ENCODE measurements around the gene NUDT21.
A peak's percentile ranks its signal among the peaks of the same experiment; 100 is the strongest.

The NUDT21 gene

DNA sequence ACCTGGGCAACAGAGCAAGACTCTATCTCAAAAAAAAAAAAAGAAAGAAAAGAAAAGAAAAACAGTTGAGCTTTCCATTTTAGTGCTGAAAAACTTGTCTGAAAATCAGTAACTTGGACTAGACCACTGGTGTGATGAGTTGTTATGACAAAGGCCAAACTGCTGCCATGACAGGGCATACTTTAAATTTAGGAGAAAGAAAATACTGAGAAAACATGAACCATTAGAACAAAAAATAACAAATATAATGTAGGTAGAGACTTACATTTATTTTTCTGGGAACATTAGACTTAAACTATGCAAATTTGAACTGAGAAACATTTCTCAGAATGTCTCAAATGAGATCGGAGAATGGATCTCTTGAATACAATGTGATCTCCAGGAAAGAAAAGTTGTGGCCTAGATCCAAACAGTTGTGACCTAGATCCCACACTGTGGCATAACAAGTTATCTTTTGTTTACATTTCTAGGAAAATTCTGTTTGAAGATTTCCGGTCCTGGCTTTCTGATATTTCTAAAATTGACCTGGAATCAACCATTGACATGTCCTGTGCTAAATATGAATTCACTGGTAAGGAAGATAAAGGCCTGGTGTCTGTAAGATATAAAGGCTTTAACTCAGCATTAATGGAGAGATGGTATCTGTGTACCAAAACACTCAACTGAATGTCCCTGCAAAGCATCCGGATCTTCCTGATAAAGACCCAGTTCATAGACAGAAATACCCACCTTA lies 11.1 kb upstream of the NUDT21 start:
- Histone ChIP-seq H2BK12ac (ENCODE audit: low read length) (no peak overlapping the region), H2BK5ac (ENCODE audit: low read length) (no peak overlapping the region), H3K18ac (ENCODE audit: low read length) (no peak overlapping the region), H2AK5ac (ENCODE audit: low read depth, low read length) (no peak overlapping the region), H3K27ac (replicated peaks; ENCODE audit: low read length) (no peak overlapping the region), H3K4me2 (ENCODE audit: insufficient read depth, low read length, poor library complexity, severe bottlenecking) (no peak overlapping the region), H3K9ac (ENCODE audit: low read depth, low read length, poor library complexity) (no peak overlapping the region), H3K79me1 (ENCODE audit: low read depth, low read length) (no peaks in the 10 kb centered on the region), H3K23ac (ENCODE audit: low read depth, low read length, poor library complexity) (no peak overlapping the region), H2BK15ac (ENCODE audit: low read length) (no peak overlapping the region), H3K14ac (ENCODE audit: low read length) (no peak overlapping the region), H2BK120ac (ENCODE audit: low read depth, low read length) (no peak overlapping the region), H3K4me1 (ENCODE audit: control insufficient read depth in 2 of 2, insufficient read depth in 1 of 2, low read depth in 1 of 2, low read length in 2 of 2) (peaks cover 0 to 2% of the 10 kb centered on the region in 2 donors), H3K27me3 (ENCODE audit: control insufficient read depth in 3 of 3, insufficient read depth in 3 of 3, low read depth in 1 of 3, low read length in 3 of 3) (no peaks in the 10 kb centered on the region), H3K4me3 (ENCODE audit: low read length in 2 of 2) (no peak overlapping the region), H3K9me3 (replicated peaks in 1 of 2; ENCODE audit: control insufficient read depth in 2 of 2, insufficient read depth in 1 of 2, low read depth in 1 of 2, low read length in 2 of 2) (no peaks in the 10 kb centered on the region), H3K36me3 (replicated peaks in 1 of 2; ENCODE audit: control insufficient read depth in 2 of 2, insufficient read depth in 2 of 2, low read length in 2 of 2) (peaks cover 19 to 92% of the 10 kb centered on the region in 2 donors), H2AFZ (ENCODE audit: low read length) (no peak overlapping the region), H4K8ac (ENCODE audit: low read depth, low read length) (no peak overlapping the region), H3K4ac (ENCODE audit: low read length) (no peak overlapping the region), H4K91ac (ENCODE audit: low read depth, low read length, poor library complexity) (no peak overlapping the region)
- WGBS, 2 donors (ENCODE audit: extremely low coverage in 2 of 2, insufficient read length in 2 of 2, insufficient replicate concordance in 1 of 2): no CpG with 5 or more reads among the region's 3 CpGs
- DNase-seq (ENCODE audit: low spot score): no peak

DNA sequence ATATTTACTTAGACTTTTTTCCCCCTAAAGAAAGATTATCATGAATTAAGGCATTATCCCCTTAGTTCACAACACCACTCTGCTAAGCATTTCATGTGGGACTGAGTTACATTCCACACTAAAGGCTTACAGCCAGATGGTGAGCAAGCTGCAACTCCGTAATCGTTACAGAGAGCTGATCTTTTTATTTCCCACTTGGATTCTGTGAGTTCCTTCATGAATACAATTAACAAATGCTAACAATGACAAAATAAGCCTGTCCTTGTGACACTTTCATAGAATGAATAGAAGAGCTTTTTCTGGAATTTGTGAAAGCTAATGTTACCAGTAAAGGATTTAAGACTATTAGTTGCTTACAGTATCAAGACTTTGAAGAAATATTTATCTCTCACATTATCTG lies 9.0 kb upstream of the NUDT21 start:
- Histone ChIP-seq H3K9ac (ENCODE audit: low read depth, low read length, poor library complexity) (no peak overlapping the region), H3K79me1 (ENCODE audit: low read depth, low read length) (no peaks in the 10 kb centered on the region), H3K4ac (ENCODE audit: low read length) (no peak overlapping the region), H3K4me1 (ENCODE audit: control insufficient read depth in 2 of 2, insufficient read depth in 1 of 2, low read depth in 1 of 2, low read length in 2 of 2) (peaks cover 0 to 2% of the 10 kb centered on the region in 2 donors), H3K27me3 (ENCODE audit: control insufficient read depth in 3 of 3, insufficient read depth in 3 of 3, low read depth in 1 of 3, low read length in 3 of 3) (no peaks in the 10 kb centered on the region), H3K9me3 (replicated peaks in 1 of 2; ENCODE audit: control insufficient read depth in 2 of 2, insufficient read depth in 1 of 2, low read depth in 1 of 2, low read length in 2 of 2) (no peaks in the 10 kb centered on the region), H3K23ac (ENCODE audit: low read depth, low read length, poor library complexity) (no peak overlapping the region), H3K36me3 (replicated peaks in 1 of 2; ENCODE audit: control insufficient read depth in 2 of 2, insufficient read depth in 2 of 2, low read length in 2 of 2) (peaks cover 18 to 92% of the 10 kb centered on the region in 2 donors), H2AFZ (ENCODE audit: low read length) (no peak overlapping the region), H4K91ac (ENCODE audit: low read depth, low read length, poor library complexity) (no peak overlapping the region), H3K4me2 (ENCODE audit: insufficient read depth, low read length, poor library complexity, severe bottlenecking) (no peak overlapping the region), H2BK5ac (ENCODE audit: low read length) (no peak overlapping the region), H3K27ac (replicated peaks; ENCODE audit: low read length) (no peak overlapping the region), H2AK5ac (ENCODE audit: low read depth, low read length) (no peak overlapping the region), H2BK12ac (ENCODE audit: low read length) (no peak overlapping the region), H4K8ac (ENCODE audit: low read depth, low read length) (no peak overlapping the region), H2BK15ac (ENCODE audit: low read length) (no peak overlapping the region), H3K18ac (ENCODE audit: low read length) (no peak overlapping the region), H3K14ac (ENCODE audit: low read length) (no peak overlapping the region), H3K4me3 (ENCODE audit: low read length in 2 of 2) (no peak overlapping the region), H2BK120ac (ENCODE audit: low read depth, low read length) (no peak overlapping the region)
- WGBS, 2 donors (ENCODE audit: extremely low coverage in 2 of 2, insufficient read length in 2 of 2, insufficient replicate concordance in 1 of 2): no CpG with 5 or more reads among the region's 2 CpGs
- no peak for DNase-seq (ENCODE audit: low spot score)

DNA sequence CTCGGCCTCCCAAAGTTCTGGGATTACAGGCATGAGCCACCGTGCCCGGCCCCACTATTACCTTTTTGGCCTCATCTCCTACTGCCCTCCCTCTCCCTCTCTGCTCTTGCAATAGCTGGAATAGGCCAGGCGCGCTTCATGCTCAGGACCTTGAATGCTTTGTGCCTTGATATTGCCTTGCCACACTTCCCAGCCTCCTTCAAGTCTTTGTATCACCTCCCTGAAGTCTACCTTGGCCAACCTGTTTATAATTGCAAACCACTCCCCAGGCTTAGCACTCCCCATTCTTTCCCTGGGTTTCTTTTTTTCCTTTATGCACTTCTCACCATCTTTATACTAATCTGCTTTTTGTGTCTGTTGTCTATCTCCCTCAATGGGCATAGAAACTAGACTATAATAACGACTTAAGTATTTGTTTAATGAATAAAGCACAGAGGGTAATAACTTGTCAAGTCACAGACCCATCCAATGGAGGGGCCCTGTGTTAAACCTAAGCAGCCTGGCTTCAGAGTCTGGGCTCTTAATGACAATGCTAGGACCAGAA lies 6.9 kb upstream of the NUDT21 start:
- Histone ChIP-seq H3K9me3 (replicated peaks in 1 of 2; ENCODE audit: control insufficient read depth in 2 of 2, insufficient read depth in 1 of 2, low read depth in 1 of 2, low read length in 2 of 2) (no peaks in the 10 kb centered on the region), H4K91ac (ENCODE audit: low read depth, low read length, poor library complexity) (no peak overlapping the region), H3K9ac (ENCODE audit: low read depth, low read length, poor library complexity) (no peak overlapping the region), H2BK120ac (ENCODE audit: low read depth, low read length) (no peak overlapping the region), H3K4me2 (ENCODE audit: insufficient read depth, low read length, poor library complexity, severe bottlenecking) (no peak overlapping the region), H4K8ac (ENCODE audit: low read depth, low read length) (no peak overlapping the region), H3K27me3 (ENCODE audit: control insufficient read depth in 3 of 3, insufficient read depth in 3 of 3, low read depth in 1 of 3, low read length in 3 of 3) (no peaks in the 10 kb centered on the region), H3K23ac (ENCODE audit: low read depth, low read length, poor library complexity) (no peak overlapping the region), H2AK5ac (ENCODE audit: low read depth, low read length) (no peak overlapping the region), H2BK15ac (ENCODE audit: low read length) (no peak overlapping the region), H3K27ac (replicated peaks; ENCODE audit: low read length) (no peak overlapping the region), H3K14ac (ENCODE audit: low read length) (no peak overlapping the region), H2BK12ac (ENCODE audit: low read length) (no peak overlapping the region), H3K4me3 (ENCODE audit: low read length in 2 of 2) (no peak overlapping the region), H3K4ac (ENCODE audit: low read length) (no peak overlapping the region), H2BK5ac (ENCODE audit: low read length) (no peak overlapping the region), H3K4me1 (ENCODE audit: control insufficient read depth in 2 of 2, insufficient read depth in 1 of 2, low read depth in 1 of 2, low read length in 2 of 2) (peaks cover 0 to 2% of the 10 kb centered on the region in 2 donors), H3K79me1 (ENCODE audit: low read depth, low read length) (no peaks in the 10 kb centered on the region), H3K18ac (ENCODE audit: low read length) (no peak overlapping the region), H2AFZ (ENCODE audit: low read length) (no peak overlapping the region), H3K36me3 (replicated peaks in 1 of 2; ENCODE audit: control insufficient read depth in 2 of 2, insufficient read depth in 2 of 2, low read length in 2 of 2) (peaks cover 25 to 93% of the 10 kb centered on the region in 2 donors)
- DNase-seq (ENCODE audit: low spot score): no peak
- no CpG with 5 or more reads among the region's 6 CpGs for WGBS, 2 donors (ENCODE audit: extremely low coverage in 2 of 2, insufficient read length in 2 of 2, insufficient replicate concordance in 1 of 2)

DNA sequence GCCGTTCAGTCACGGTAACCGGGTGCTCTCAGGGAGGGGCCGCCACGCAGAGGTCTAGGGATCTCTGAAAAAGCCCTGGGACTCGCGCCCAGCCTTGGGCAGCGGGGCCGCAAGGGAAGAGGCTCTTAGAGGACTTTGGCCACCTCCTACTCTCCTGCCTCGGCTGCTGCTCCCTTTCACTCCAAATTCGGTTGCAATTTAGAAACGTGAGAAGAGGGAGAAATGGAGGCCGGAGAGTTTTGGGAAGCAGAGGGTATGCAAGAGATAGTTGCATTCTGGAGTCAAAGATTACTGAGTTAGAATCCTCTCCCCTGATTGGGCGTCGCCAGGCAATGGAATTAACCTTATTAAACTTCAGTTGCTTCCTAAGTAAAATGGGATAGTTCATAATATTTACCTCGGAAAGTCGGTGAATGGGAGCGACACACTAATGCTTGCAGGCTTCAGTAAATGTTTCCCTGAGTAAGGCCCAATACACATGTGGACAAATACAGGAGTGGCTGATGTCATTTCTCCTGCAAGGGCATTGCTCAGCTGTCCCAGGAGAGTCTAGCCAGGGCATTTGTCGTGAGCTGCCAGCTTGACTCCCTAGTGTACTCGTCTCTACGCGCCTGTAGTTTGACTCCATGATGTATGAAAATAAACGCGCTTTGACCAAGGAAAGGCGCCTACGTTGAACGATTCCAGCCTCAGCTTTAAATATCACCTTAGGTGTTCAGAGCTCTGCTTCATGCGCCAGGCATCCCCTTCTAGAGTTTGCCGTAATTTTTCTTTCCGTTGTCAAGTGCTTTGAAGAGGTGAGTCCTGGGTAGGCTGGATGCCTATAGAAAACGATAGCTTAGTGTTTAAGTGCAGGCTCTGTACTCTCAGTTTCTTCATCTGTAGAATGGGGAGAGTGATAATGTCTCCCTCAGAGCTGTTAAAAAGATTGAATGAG lies 889 bp upstream of the NUDT21 start:
- H3K79me1 ChIP-seq (ENCODE audit: low read depth, low read length): peaks cover 6% of the 10 kb centered on the region
- H3K14ac ChIP-seq (ENCODE audit: low read length): no peak overlapping the region
- H4K8ac ChIP-seq (ENCODE audit: low read depth, low read length): no peak overlapping the region
- peak overlapping the region; percentile 11 for H3K18ac ChIP-seq (ENCODE audit: low read length)
- no peaks in the 10 kb centered on the region for H3K27me3 ChIP-seq (ENCODE audit: control insufficient read depth in 3 of 3, insufficient read depth in 3 of 3, low read depth in 1 of 3, low read length in 3 of 3)
- peak overlapping the region; percentile 90 for H2AFZ ChIP-seq (ENCODE audit: low read length)
- WGBS, 2 donors (ENCODE audit: extremely low coverage in 2 of 2, insufficient read length in 2 of 2, insufficient replicate concordance in 1 of 2): no CpG with 5 or more reads among the region's 31 CpGs
- H2BK12ac ChIP-seq (ENCODE audit: low read length): no peak overlapping the region
- H3K4ac ChIP-seq (ENCODE audit: low read length): no peak overlapping the region
- H3K4me3 ChIP-seq (ENCODE audit: low read length in 2 of 2): peak overlapping the region; percentile 75 to 93
- H3K23ac ChIP-seq (ENCODE audit: low read depth, low read length, poor library complexity): no peak overlapping the region
- H2BK120ac ChIP-seq (ENCODE audit: low read depth, low read length): no peak overlapping the region
- no peak overlapping the region for H2AK5ac ChIP-seq (ENCODE audit: low read depth, low read length)
- no peak overlapping the region for H3K9ac ChIP-seq (ENCODE audit: low read depth, low read length, poor library complexity)
- H2BK15ac ChIP-seq (ENCODE audit: low read length): no peak overlapping the region
- no peaks in the 10 kb centered on the region for H3K9me3 ChIP-seq (replicated peaks in 1 of 2; ENCODE audit: control insufficient read depth in 2 of 2, insufficient read depth in 1 of 2, low read depth in 1 of 2, low read length in 2 of 2)
- no peak overlapping the region for H3K27ac ChIP-seq (replicated peaks; ENCODE audit: low read length)
- H3K36me3 ChIP-seq (replicated peaks in 1 of 2; ENCODE audit: control insufficient read depth in 2 of 2, insufficient read depth in 2 of 2, low read length in 2 of 2): peaks cover 16 to 60% of the 10 kb centered on the region in 2 donors
- peaks cover 11 to 12% of the 10 kb centered on the region in 2 donors for H3K4me1 ChIP-seq (ENCODE audit: control insufficient read depth in 2 of 2, insufficient read depth in 1 of 2, low read depth in 1 of 2, low read length in 2 of 2)
- no peak overlapping the region for H2BK5ac ChIP-seq (ENCODE audit: low read length)
- no peak overlapping the region for H4K91ac ChIP-seq (ENCODE audit: low read depth, low read length, poor library complexity)
- peak overlapping the region; percentile 79 for H3K4me2 ChIP-seq (ENCODE audit: insufficient read depth, low read length, poor library complexity, severe bottlenecking)
- DNase-seq (ENCODE audit: low spot score): no peak

All from neuronal stem cell (in vitro differentiated cells).